Measurements from ENCODE around the gene UPF1.

Gene UPF1

GRCh38 chr19:18840288-18841267 lies 8.8 kb downstream of the UPF1 start:
- no peak for DNase-seq (ENCODE audit: low read depth)

GRCh38 chr19:18841400-18841799 lies 9.6 kb downstream of the UPF1 start:
- DNase-seq (ENCODE audit: low read depth): no peak

- no peak for DNase-seq (ENCODE audit: low read depth)
Measured at GRCh38 chr19:18842166-18842565, 10.4 kb downstream of the UPF1 start.

GRCh38 chr19:18843960-18844359 lies 12.2 kb downstream of the UPF1 start:
- DNase-seq (ENCODE audit: low read depth): no peak

GRCh38 chr19:18844806-18845329 lies 13.1 kb downstream of the UPF1 start:
- no peak for DNase-seq (ENCODE audit: low read depth)

GRCh38 chr19:18845961-18846360 lies 14.2 kb downstream of the UPF1 start:
- DNase-seq (ENCODE audit: low read depth): no peak

GRCh38 chr19:18846862-18847548 lies 15.2 kb downstream of the UPF1 start:
- DNase-seq (ENCODE audit: low read depth): peak; percentile 55

- no peak for DNase-seq (ENCODE audit: low read depth)
Measured at GRCh38 chr19:18847549-18848463, 16.0 kb downstream of the UPF1 start.

GRCh38 chr19:18848878-18849661 lies 17.3 kb downstream of the UPF1 start:
- peak; percentile 42 for DNase-seq (ENCODE audit: low read depth)

GRCh38 chr19:18849838-18850400 lies 18.2 kb downstream of the UPF1 start:
- DNase-seq (ENCODE audit: low read depth): no peak

GRCh38 chr19:18850471-18851375 lies 19.0 kb downstream of the UPF1 start:
- no peak for DNase-seq (ENCODE audit: low read depth)

GRCh38 chr19:18851673-18852325 lies 20.0 kb downstream of the UPF1 start:
- DNase-seq (ENCODE audit: low read depth): no peak

- DNase-seq (ENCODE audit: low read depth): no peak
Measured at GRCh38 chr19:18852648-18853047, 20.9 kb downstream of the UPF1 start.

GRCh38 chr19:18853755-18854427 lies 22.1 kb downstream of the UPF1 start:
- DNase-seq (ENCODE audit: low read depth): no peak

GRCh38 chr19:18854982-18855381 lies 23.2 kb downstream of the UPF1 start:
- DNase-seq (ENCODE audit: low read depth): no peak

- DNase-seq (ENCODE audit: low read depth): no peak
Measured at GRCh38 chr19:18855647-18856384, 24.1 kb downstream of the UPF1 start.

- DNase-seq (ENCODE audit: low read depth): peak; percentile 56
Measured at GRCh38 chr19:18856385-18857126, 24.8 kb downstream of the UPF1 start.

All from amniotic epithelial cell (primary cell).